HPDE6-E6E7 (cell line): ENCODE measurements around the gene ZNF500.

Source experiments
- DNase-seq: peaks from one replicate; pipeline ENCODE4 v3.0.0; 2011; ENCODE audit warnings: missing footprints; ENCODE audit errors: extremely low spot score

ZNF500 gene

DNA sequence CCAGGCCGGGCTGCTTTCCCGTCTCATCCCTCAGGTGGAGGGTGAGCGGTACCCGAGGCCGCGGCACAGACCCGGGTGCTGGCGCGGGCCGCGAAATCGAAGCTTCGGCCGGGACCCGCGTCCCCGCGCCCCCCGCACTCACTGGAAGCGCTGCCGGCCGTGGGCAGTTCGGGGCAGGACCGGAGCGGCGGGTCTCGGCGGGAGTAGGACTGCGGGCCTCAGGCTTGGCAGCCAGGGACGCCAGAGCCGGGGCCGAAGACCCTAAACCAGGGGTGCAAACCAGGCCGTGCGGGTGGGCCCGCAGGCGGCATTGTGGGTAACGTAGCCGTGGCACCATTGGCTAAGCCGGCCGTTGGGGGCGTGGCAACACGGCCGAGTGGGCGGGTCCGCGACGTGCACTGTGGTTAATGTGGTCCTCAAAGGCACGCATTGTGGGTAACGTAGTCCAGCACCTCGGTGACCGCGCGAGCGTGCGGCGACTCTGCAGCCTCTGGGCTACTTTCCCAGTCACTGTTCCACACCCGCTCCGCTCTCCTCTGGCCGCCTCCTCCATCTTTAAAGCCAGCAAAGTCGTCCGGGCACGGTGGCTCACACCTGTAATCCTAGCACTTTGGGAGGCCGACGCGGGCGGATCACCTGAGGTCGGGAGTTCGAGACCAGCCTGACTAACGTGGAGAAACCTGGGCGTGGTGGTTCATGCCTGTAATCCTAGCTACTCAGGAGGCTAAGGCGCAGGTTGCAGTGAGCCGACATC, at the start of gene ZNF500:
Gene ZNF500, minus strand, starts transcription at position 288 of the 754 bp plus-strand sequence. CDS start 1,184 bp downstream, outside the sequence.
- DNase-seq, result peak; percentile 95

- DNase-seq, result no peak
Observed at GRCh38 chr16:4814542-4815173, 47.7 kb upstream of the ZNF500 start.

DNA sequence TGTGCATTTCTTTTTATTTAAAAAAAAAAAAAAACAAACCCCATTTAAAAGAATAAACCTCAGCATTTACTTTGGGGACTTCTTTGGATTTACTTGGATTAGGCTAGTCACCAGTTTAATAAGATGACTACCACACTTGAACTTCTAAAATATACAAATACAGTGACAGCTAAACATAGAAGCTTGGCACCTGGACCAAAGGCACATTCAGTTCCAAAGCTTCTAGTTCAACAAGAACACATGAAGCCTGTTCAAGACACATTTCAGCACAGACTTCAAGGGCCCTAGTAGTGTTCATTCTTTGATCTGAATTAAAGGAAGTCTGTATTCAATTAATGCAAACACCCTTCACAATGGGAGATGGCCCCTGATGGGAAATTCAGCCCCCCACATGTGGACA, 47.1 kb upstream of the ZNF500 start:
- DNase-seq, result no peak

GRCh38 chr16:4813251-4814003, 46.5 kb upstream of the ZNF500 start:
- DNase-seq, result no peak

DNA sequence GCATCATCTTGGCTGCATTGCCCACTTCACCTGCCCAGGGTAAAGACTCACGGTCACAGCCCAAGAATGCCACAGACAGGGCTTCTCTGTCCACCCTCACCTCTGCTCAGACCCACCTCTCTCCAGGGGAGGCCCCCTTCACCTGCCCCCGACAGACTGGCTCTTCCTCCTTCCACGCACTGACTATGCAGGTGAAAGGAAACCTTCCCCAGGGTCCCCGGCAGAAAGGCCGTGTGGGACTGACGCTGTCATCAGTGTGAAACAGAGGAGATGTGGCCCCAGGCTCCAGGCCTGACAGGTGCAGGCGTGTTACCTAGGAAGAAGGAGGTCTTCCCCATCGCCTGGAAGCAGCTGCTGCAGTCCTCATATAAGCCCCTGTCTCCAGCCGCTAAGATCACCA, 44.8 kb upstream of the ZNF500 start:
- DNase-seq, result no peak

DNA sequence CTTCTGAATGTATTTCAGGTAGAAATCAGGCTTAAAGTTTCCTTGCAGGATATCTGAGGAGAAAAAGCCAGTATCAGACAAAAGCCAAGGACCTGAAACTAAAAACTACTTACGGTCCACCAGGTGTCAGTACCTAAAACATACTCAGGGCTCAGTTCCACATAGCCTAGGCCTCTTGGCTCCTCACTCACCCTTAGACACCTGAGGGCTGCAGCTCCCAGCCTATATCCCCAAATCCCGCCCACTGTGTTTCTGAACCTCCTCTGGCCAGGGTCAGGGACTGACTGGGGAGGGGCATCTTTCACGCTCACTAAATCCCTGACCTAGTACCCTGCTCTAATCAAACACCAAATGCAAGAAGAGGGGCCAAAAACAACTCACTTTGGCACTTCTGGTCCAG, 44.3 kb upstream of the ZNF500 start:
- no peak for DNase-seq

DNA sequence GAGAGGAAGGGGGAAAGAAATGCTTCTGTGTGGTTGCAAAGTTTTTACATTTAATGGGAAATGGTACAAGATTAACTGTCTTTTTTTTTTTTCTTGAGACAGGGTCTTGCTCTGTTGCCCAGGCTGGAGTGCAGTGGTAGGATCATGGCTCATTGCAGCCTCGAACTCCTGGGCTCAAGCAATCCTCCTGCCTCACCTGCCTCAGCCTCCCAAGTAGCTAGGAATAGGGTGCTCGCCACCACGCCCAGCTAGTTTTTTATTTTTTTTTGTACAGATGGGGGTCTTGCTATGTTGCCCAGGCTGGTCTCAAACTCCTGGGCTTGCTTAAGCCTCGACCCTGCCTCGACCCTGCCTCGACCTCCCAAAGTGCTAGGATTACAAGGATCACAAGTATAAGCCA, 39.3 kb upstream of the ZNF500 start:
- no peak for DNase-seq

DNA sequence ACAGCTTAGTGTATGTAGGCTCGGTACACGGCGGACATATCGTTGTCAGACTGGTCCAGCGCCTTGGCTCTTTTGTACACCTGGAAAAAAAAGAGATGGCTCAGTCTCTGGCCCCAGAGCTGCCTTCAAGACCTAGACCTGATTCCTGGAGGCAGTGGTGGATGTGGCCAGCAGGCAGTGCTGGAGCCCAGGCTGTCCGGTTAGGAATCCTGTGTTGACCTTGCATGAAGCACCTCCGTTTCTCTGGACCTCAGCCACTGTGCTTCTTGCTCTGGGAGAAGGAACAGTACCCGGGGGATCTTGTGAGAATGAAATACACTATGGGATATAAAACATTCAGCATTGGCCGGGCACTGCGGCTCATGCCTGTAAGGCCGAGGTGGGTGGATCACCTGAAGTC, 38.3 kb upstream of the ZNF500 start:
- DNase-seq, result no peak

- DNase-seq, result no peak
Observed at GRCh38 chr16:4803898-4804762, 37.2 kb upstream of the ZNF500 start.

DNA sequence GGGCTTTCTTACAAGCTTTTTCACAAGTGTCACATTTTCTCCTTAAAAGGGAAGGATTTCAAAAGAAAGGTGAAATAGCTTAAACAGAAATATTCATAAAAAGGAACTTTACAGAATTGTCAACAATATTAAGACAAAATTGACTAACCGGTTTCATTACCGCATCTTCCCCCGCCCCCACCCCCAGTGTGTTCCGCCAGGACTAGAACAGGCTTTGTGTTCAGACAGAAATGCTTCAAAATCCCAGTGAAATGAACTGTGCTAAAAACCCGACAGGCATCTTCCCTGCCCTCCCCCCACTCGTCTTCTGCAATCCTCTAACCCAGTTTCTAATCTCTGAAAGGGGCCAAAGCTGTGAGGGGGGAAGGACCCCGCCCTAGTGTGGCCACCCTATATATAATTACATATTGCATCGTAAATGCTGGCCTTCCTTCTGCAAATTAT, 36.5 kb upstream of the ZNF500 start:
- no peak for DNase-seq

DNA sequence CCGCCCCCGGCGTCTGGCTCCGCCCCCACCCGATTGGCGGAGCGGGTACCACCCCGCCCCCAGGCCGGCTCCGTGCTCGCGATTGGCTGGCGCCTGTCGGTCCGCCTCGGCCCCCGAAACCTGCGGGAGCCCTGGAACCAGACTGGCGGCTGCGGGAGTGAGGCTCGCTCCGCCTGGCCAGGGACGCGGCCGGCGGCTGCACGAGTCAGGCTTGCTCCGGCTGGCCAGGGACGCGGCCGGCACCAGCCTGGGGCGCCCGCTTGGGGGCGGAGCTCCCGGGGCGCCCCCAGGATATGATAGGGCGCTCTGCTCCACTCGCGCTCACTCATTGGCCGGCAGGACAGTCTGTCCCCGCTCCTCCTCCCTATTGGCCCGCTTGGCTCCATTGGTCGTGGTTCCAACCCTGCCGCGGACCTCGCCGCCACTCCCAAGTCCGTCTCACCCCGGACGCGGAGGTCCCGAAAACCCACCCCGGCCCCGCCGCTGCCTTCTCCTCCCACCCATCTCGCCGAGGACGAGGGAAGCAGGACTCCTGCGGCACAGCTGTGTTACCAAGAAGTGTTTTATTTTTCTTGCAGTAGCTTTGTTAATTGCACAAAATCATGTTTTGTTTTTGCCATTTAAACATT, 35.8 kb upstream of the ZNF500 start:
- DNase-seq, result peak; percentile 98

- peak; percentile 82 for DNase-seq
Observed at GRCh38 chr16:4801962-4802658, 35.1 kb upstream of the ZNF500 start, which contains the start of gene ROGDI. ROGDI (minus strand) TSS chr16:4802633; CDS start chr16:4802571, 62 bp downstream.

- no peak for DNase-seq
Observed at GRCh38 chr16:4801051-4801961, 34.3 kb upstream of the ZNF500 start.

- peak; percentile 47 for DNase-seq
Observed at GRCh38 chr16:4800290-4801041, 33.5 kb upstream of the ZNF500 start.

DNA sequence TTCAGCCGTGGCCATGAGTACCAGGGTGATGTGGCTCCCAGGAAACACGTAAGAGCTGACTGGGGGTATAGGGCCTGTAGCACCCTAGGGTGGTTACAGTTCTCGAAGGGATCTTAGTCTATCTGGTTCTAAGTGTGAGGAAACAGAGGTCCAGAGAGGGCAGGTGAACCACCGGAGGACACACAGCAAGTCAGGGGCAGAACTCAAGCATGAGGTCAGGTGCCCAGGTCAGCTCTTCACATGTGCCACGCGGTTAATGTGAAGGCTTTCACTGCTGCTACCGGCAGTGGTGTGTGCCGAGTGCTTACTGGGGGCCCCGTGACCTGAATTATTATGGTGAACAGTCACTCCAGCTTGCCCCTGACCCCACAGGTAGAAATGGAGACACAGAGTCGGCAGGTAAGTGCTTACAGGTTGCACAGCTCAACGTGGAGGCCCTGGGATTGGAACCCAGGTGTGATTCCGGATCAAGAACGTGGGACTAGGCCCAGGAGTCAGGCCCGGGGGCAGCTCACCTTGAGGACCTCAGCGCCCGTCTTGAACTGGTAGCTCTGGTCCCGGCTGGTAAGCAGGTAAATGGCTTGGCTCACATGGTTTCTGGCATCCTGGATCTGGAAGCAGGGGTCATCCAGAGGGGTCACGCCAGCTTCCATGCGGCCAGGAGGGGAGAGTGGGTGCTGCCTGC, 32.4 kb upstream of the ZNF500 start:
- no peak for DNase-seq

GRCh38 chr16:4798456-4798855, 31.5 kb upstream of the ZNF500 start:
- DNase-seq, result no peak

DNA sequence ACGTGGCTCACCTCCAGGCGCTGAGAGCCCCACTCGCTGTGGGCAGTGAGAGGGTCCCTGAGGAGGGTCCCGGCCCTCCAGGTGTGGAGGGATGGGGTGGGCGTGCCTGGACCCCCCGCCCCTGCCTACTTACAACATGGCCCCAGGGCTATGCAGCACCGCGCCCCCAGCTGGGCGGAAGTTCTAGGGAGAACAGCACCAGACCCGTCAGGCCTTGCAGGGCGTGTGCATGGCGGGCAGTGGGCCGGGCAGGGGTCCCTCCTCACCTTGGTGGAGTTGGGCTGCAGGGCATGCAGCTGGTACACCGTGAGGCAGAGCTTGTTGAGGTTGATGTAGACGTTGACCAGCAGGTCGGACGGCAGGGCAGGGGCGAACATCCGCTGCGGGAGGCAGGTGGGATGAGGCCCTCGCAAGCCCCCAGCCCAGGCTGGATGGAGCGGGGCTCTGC, 30.9 kb upstream of the ZNF500 start:
- DNase-seq, result no peak
